Heart left ventricle (tissue), 13 donors: Measurements from ENCODE around the gene MDK.

Experiments used
- CTCF ChIP-seq, 12 donors: fragments of 200-600 bp; sonication (generic) in 4 of 12; IDR thresholded peaks; one replicate each; pipeline versions ENCODE4 v1.5.0 to v1.8.0; 2018 to 2022; ENCODE audit warnings: antibody characterized with exemption in 12 of 12, mild to moderate bottlenecking in 5 of 12
- POLR2A ChIP-seq, 2 donors: fragments of 450-650 bp; IDR thresholded peaks; one replicate each; pipeline ENCODE4 v1.6.1; 2017; ENCODE audit warnings: antibody characterized with exemption in 2 of 2, mild to moderate bottlenecking in 2 of 2, moderate library complexity in 2 of 2
- donor health status: ischemic (EF 13 %, LVEDD 7.1; RV severe dilation, severe dysfunction).
- donor health status: DM: no; HTN: yes; CAD: no.
- donor health status: DM: no; HTN: no; CAD: no.
- donor health status: ischemic (EF 25% LVEDD 6.9; RV normal size, moderate dysfunction).
- donor health status: ischemic (EF 25% LVEDD 5.7; RV mildly dilated, moderate dysfunction).
- donor health status: ischemic (EF 35%, LVEDD 5.7; RV mildly dilated, moderate dysfunction).
- donor health status: nonischemic (EF 11% LVEDD 7.7; RV severe dilation, severe dysfunction).
- donor health status: DM: yes; HTN: yes; CAD: no.
- donor health status: PGD.
- donor health status: ischemic (EF 29% LVEDD 5.4; RV normal size, mild dysfunction).
- donor health status: nonischemic (EF 23%, LVEDD 6.1; RV moderate dilation, normal function).

GRCh38 chr11:46342239-46342638, 39.2 kb upstream of the MDK start:
- TF ChIP-seq POLR2A (IDR thresholded peaks at IDR 0.05) (no peak), CTCF (IDR thresholded peaks at IDR 0.05) (no peak)
